Activated CD4-positive, alpha-beta T cell treated with anti-CD3 and anti-CD28 coated beads, Interleukin-2, amount 10 ng/mL, durations not matched to agents 24 days and 14 days (primary cell): Measurements from ENCODE around the gene GDPD1. TPM values are rescaled to one million over a fixed set of nuclear protein-coding genes. Genes with fewer than 3 reads are reported as not detected.
A peak's percentile ranks its signal among the peaks of the same experiment; 100 is the strongest.
"Not testable (repeated sequence)": the region's sequence is repeated elsewhere in the genome, so short reads cannot be mapped to it uniquely, and the experiment has no call there.

Experiments
- DNase-seq: peaks from one replicate; pipeline ENCODE4 v3.0.0; 2022
- H3K27ac Mint-ChIP-seq: one replicate; pipeline ENCODE4 v1.8.0; 2022; ENCODE audit warnings: mild to moderate bottlenecking, mixed read lengths
- H3K27me3 Mint-ChIP-seq: one replicate; pipeline ENCODE4 v1.8.0; 2022; ENCODE audit warnings: mixed read lengths
- H3K36me3 Mint-ChIP-seq: one replicate; pipeline ENCODE4 v1.8.0; 2022; ENCODE audit warnings: low read depth, mild to moderate bottlenecking, mixed read lengths
- H3K4me1 Mint-ChIP-seq: one replicate; pipeline ENCODE4 v1.8.0; 2021; ENCODE audit warnings: mixed read lengths
- H3K4me3 Mint-ChIP-seq: one replicate; pipeline ENCODE4 v1.8.0; 2022; ENCODE audit warnings: mild to moderate bottlenecking, moderate library complexity, mixed read lengths
- H3K9me3 Mint-ChIP-seq: one replicate; pipeline ENCODE4 v1.8.0; 2021; ENCODE audit warnings: mixed read lengths
- intact Hi-C: fragments of 100-400 bp; cut with micrococcal nuclease; formaldehyde crosslinking; loops from one replicate; pipeline ENCODE4 v1.15.1; 2023
- total RNA-seq: library from RNA; stranded (reverse); gene quantifications from 2 replicates; pipeline ENCODE4 v1.2.3, GENCODE V29; 2022

Gene GDPD1
- total RNA-seq, 1 donor from 2014 or later: 1.8 TPM

DNA sequence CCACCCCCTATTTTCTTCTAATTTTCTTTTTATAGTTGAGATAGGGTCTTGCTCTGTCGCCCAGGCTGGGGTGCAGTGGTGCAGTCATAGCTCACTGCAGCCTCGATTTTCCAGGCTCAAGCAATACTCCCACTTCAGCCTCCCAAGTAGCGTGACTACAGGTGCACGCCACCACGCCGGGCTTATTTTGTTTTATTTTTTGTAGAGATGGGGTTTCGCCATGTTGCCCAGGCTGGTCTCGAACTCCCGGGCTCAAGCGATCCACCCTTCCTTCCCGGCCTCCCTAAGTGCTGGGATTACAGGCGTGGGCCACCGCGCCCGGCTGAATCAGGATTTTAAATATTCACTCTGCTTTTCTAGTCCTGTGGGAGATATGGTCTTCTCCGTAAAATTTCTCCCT, 941 bp upstream of the GDPD1 start:
- Mint-ChIP-seq H3K9me3 (no peaks in the 10 kb centered on the region), H3K27ac (no peak overlapping the region), H3K36me3 (peaks cover 2% of the 10 kb centered on the region), H3K4me1 (peaks cover 14% of the 10 kb centered on the region), H3K4me3 (no peak overlapping the region), H3K27me3 (peaks cover 4% of the 10 kb centered on the region)
- no peak for DNase-seq
- intact Hi-C loops: no loop called here

DNA sequence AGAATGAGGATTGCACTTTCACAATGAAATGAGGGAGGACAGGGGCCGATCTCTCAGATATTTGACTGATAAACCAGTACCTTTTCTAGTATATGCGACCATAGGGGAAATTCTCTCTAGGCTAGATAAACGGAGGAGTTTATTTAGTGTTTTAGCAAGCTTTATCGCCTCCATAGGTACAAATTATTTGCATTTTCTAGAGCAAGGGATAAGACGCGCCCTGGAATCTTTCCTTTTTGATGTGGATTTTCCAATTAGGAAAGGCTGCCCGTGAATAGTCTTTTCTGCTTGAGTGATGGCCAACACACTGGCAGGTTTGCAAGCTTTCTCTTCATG, 351 bp upstream of the GDPD1 start:
- no peaks in the 10 kb centered on the region for H3K9me3 Mint-ChIP-seq
- peaks cover under 1% of the 10 kb centered on the region for H3K36me3 Mint-ChIP-seq
- H3K27ac Mint-ChIP-seq: peak overlapping the region; percentile 97
- H3K4me1 Mint-ChIP-seq: peaks cover 14% of the 10 kb centered on the region
- peak overlapping the region; percentile 97 for H3K4me3 Mint-ChIP-seq
- DNase-seq: no peak
- H3K27me3 Mint-ChIP-seq: peaks cover 4% of the 10 kb centered on the region
- intact Hi-C loops: loop anchor here (1.0 to 5.0 kb wide), 3 partner anchors 10 to 222 kb away; partner anchors contain the start of genes PRR11, SKA2 and SMG8

DNA sequence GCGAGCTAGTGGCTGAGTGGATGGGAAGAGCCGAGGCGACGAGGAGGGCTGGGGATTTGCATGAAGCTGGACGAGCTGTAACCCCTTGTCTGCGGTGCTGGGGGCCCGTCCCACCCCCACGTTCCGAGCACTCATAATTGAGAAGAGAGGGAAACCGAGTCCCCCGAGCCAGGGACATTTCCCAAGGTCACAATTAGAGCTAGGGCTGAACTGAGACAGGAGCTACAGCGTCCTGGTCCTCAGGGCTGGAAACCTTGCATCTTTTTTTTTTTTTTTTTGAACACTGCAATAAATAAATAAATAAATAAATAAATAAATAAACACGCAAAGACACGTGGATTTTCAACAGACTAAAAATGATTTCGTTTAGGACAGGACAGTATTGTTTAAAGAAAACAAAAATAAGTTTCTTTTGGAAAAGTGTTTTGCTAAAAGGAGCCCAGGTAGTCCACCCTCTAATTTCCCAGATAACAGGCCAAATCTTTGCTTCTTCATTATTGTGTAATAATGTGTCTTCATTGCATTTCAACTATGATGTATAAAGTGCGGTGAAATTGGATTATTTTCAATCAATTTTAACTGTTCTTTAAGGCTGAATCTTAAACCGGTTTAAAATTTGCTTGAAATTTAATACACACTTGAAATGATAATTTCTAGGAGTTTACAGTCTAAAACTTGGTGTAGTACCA, 992 bp downstream of the GDPD1 start:
- Mint-ChIP-seq H3K9me3 (no peaks in the 10 kb centered on the region), H3K4me1 (peaks cover 14% of the 10 kb centered on the region), H3K36me3 (no peaks in the 10 kb centered on the region), H3K27ac (peak overlapping the region; percentile 97), H3K4me3 (peak overlapping the region; percentile 97), H3K27me3 (peaks cover 4% of the 10 kb centered on the region)
- DNase-seq: no peak
- intact Hi-C loops: loop anchor here (5.0 kb wide), 1 partner anchor 221 kb away; no protein-coding TSS in a partner anchor

DNA sequence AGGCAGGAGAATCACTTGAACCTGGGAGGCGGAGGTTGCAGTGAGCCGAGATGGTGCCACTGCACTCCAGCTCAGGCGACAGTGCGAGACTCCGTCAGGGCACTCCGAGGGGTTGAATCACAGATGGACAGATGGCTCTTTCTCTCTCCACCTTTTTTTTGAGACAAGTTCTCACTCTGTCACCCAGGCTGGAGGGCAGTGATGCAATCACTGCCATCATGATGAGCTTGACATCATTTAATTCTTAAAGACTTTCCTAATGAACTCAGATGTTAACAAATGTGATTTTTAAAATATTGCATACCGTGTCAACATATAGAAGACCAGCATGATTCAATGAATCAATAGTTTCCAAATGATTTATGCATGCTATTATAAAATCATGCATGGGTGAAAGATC, 3.5 kb downstream of the GDPD1 start:
- no peak overlapping the region for H3K4me3 Mint-ChIP-seq
- no peak overlapping the region for H3K27ac Mint-ChIP-seq
- H3K4me1 Mint-ChIP-seq: peaks cover 14% of the 10 kb centered on the region
- H3K9me3 Mint-ChIP-seq: no peaks in the 10 kb centered on the region
- DNase-seq: no peak
- peaks cover 4% of the 10 kb centered on the region for H3K27me3 Mint-ChIP-seq
- no peaks in the 10 kb centered on the region for H3K36me3 Mint-ChIP-seq
- intact Hi-C loops: loop anchor here (5.0 kb wide), 1 partner anchor 218 kb away; no protein-coding TSS in a partner anchor

DNA sequence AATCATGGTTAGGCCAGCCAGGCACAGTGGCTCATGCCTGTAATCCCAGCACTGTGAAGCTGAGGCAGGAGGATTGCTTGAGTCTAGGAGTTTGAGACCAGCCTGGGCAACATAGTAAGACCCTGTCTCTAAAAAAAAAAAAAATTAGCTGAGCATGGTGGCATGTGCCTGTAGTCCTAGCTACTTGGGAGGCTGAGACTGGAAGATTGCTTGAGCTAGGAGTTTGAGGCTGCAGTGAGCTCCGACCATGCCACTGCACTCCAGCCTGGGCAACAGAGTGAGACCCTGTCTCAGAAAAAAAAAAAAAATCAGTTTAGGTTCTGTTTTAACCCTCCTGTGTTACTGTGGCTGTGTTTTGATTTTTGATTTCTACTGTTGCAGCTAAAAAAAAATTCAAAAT, 8.3 kb downstream of the GDPD1 start:
- H3K27ac Mint-ChIP-seq, H3K36me3 Mint-ChIP-seq, intact Hi-C loops: not testable (repeated sequence)

DNA sequence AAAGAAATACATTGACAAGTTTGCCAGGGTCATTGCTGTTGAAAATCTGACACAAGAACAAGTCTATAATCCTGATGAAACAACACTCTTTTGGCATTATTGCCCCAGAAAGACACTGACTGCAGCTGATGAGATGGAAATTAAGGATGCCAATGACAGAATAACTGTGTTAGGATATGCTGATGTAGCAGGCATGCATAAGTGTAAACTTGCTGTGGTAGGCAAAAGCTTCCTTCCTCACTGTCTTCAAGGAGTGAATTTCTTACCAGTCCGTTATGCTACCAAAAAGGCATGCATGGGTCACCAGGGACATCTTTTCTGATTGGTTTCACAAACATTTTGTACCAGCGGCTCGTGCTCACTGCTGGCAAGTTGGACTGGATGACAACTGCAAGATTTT, 10.5 kb downstream of the GDPD1 start:
- H3K27me3 Mint-ChIP-seq: no peaks in the 10 kb centered on the region
- no peaks in the 10 kb centered on the region for H3K9me3 Mint-ChIP-seq
- no peak for DNase-seq
- intact Hi-C loops: no loop called here
- H3K4me3 Mint-ChIP-seq: no peak overlapping the region
- no peak overlapping the region for H3K27ac Mint-ChIP-seq
- peaks cover 4% of the 10 kb centered on the region for H3K4me1 Mint-ChIP-seq
- H3K36me3 Mint-ChIP-seq: no peaks in the 10 kb centered on the region

More for the DNA sequence above, 8.3 kb downstream of the GDPD1 start:
- H3K9me3 Mint-ChIP-seq, H3K27me3 Mint-ChIP-seq, H3K4me1 Mint-ChIP-seq, H3K4me3 Mint-ChIP-seq, DNase-seq: not testable (repeated sequence)

DNA sequence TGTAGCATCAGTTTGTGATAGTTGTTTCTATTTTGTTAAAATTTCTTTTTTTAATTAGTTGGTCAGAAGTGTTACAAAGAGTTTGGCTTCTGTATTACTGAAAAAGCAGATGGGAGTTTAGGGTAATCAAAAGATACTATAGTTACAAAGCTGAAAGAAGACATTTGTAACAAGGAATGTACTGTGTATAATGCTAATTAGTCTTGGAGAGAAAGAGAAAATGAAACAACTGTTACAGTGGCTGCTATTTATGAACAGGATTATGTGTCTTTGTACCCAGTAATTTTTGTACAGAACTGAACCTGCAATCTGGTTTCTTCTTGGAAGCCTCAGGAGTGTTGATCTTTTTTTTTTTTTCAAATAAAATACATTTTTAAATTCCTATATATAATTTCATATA, 14.3 kb downstream of the GDPD1 start:
- intact Hi-C loops: no loop called here
- no peak for DNase-seq
- no peaks in the 10 kb centered on the region for H3K9me3 Mint-ChIP-seq
- H3K4me1 Mint-ChIP-seq: peaks cover 4% of the 10 kb centered on the region
- H3K27me3 Mint-ChIP-seq: no peaks in the 10 kb centered on the region
- H3K27ac Mint-ChIP-seq: no peak overlapping the region
- H3K36me3 Mint-ChIP-seq: no peaks in the 10 kb centered on the region
- no peak overlapping the region for H3K4me3 Mint-ChIP-seq

DNA sequence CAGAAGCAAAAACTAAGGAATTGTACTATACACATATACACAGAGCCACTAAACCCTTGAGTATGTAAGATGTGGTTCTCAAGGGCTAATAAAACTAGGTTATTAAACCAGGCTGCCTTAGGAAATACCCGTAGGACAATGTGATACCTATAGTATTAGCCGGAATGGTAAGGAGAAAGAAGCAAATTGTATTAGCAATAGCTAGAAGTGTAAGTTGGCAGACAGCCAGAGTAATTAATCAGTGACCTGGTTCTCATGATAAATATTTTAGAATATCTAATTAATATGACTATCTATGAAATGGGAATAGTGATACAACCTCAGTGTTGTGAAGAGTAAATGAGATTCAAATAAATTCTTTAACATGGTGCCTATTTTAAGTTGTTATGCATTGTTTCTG, 18.6 kb downstream of the GDPD1 start:
- H3K27me3 Mint-ChIP-seq: no peaks in the 10 kb centered on the region
- no peaks in the 10 kb centered on the region for H3K36me3 Mint-ChIP-seq
- H3K27ac Mint-ChIP-seq: no peak overlapping the region
- no peaks in the 10 kb centered on the region for H3K9me3 Mint-ChIP-seq
- H3K4me3 Mint-ChIP-seq: no peak overlapping the region
- peaks cover 4% of the 10 kb centered on the region for H3K4me1 Mint-ChIP-seq
- no peak for DNase-seq
- intact Hi-C loops: no loop called here

DNA sequence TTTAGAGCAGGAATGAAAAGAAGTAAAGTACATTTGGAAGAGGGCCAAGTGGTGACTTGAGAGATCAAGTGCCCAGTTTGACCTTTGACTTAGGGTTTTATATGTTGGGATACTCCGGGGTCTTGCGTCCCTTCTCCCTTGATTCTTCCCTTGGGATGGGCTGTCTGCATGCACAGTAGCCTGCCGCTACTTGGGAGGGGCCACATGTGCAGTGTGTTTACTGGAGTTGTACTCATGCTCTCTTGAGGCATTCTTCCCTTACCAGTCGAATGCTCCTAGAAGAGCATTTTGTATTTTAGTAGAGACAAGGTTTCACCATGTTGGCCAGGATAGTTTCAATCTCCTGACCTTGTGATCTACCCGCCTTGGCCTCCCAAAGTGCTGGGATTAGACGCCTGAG, 23.8 kb downstream of the GDPD1 start:
- DNase-seq: no peak
- Mint-ChIP-seq H3K9me3 (no peaks in the 10 kb centered on the region), H3K36me3 (no peaks in the 10 kb centered on the region), H3K4me3 (no peak overlapping the region), H3K27ac (no peak overlapping the region), H3K4me1 (no peaks in the 10 kb centered on the region), H3K27me3 (no peaks in the 10 kb centered on the region)
- intact Hi-C loops: no loop called here

DNA sequence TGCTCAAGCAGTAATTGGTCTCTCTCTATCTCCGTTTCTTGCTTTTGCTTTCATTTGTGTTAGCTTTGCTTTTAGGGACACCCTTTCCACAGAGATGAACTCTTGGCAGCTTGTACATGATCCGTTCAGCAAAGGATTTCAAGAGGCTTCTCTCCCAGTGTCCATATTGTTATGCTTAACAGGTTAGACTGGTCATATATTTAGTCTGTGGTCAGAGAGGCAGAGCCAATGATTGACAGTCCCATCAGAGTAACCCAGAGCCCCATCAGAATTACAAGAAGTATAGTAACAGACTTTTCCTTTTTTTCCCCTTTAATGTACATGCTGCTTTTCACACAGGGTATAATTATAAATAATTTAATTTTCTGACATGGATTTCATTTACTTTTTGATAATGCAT, 34.4 kb downstream of the GDPD1 start:
- Mint-ChIP-seq H3K27ac (no peak overlapping the region), H3K4me1 (peaks cover 2% of the 10 kb centered on the region), H3K4me3 (no peak overlapping the region), H3K36me3 (no peaks in the 10 kb centered on the region), H3K27me3 (no peaks in the 10 kb centered on the region), H3K9me3 (no peaks in the 10 kb centered on the region)
- intact Hi-C loops: no loop called here
- DNase-seq: no peak

DNA sequence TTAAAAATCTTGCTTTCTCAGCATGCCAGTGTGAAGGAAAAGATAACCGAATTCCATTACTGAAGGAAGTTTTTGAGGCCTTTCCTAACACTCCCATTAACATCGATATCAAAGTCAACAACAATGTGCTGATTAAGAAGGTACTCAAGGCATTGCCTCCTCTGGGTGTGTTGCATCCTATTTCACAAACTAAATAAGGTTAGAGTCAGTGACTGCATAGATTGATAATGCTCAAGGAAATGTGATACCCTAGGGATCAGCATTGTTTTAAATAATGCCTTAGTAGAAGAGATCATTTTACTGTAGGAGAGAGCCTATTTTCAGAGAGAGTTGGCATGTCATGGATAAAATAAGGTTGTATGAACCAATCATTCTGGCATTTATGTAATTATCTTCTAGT, 36.8 kb downstream of the GDPD1 start:
- Mint-ChIP-seq H3K36me3 (no peaks in the 10 kb centered on the region), H3K9me3 (no peaks in the 10 kb centered on the region), H3K27ac (no peak overlapping the region), H3K27me3 (no peaks in the 10 kb centered on the region), H3K4me3 (no peak overlapping the region), H3K4me1 (peaks cover 2% of the 10 kb centered on the region)
- no peak for DNase-seq
- intact Hi-C loops: no loop called here

DNA sequence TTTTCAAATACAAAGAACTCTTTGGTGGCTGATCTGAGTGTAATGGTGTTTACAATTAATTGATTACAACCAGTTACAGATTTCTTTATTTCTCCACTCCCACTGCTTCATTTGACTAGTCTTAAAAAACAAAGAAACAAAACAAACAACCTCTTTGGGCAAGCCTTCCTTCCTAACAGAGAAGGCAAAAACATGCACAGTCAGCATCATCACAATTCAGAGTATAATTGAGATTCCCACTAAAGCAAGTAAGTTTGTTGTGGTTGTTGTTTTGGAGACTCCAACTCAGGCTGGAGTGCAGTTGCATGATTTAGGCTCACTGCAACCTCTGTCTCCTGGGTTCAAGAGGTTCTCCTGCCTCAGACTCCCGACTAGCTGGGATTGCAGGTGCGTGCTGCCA, 40.4 kb downstream of the GDPD1 start:
- Mint-ChIP-seq H3K27me3 (no peaks in the 10 kb centered on the region), H3K36me3 (no peaks in the 10 kb centered on the region), H3K4me1 (no peaks in the 10 kb centered on the region), H3K27ac (no peak overlapping the region), H3K9me3 (no peaks in the 10 kb centered on the region), H3K4me3 (no peak overlapping the region)
- intact Hi-C loops: no loop called here
- no peak for DNase-seq

DNA sequence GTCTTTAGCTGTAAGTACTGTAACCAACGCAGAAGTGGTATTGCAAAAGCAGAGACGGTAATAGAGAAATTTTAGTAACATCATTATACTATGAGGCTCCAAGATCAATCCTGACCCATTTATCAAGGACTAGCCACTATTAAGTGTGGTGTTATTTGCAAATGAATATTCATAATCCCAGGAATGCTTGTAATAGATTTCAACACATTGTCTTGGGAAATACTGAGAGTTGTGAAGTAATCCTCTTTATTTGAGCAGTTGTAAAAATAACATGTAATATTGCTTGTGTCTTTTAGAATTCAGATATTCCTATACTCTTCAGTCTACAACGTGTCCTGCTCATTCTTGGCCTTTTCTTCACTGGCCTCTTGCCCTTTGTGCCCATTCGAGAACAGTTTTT, 46.4 kb downstream of the GDPD1 start:
- Mint-ChIP-seq H3K4me1 (no peaks in the 10 kb centered on the region), H3K27me3 (no peaks in the 10 kb centered on the region), H3K4me3 (no peak overlapping the region), H3K36me3 (no peaks in the 10 kb centered on the region), H3K27ac (no peak overlapping the region), H3K9me3 (no peaks in the 10 kb centered on the region)
- DNase-seq: no peak
- intact Hi-C loops: no loop called here

DNA sequence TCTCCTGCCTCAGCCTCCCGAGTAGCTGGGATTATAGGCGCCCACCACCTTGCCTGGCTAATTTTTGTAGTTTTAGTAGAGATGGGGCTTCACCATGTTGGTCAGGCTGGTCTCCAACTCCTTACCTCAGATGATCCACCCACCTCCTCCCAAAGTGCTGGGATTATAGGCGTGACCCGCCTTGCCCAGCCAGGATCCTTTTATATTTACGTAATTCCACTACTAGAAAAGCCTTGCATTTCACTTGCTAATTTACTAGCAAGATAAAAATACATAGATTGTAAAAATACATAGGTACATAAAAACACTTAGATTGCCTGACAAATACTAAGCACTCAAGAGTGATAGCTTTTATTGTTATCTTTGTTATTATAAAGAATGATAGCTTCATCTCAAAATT, 47.5 kb downstream of the GDPD1 start:
- H3K4me3 Mint-ChIP-seq: no peak overlapping the region
- no peak for DNase-seq
- no peaks in the 10 kb centered on the region for H3K27me3 Mint-ChIP-seq
- H3K36me3 Mint-ChIP-seq: no peaks in the 10 kb centered on the region
- intact Hi-C loops: no loop called here
- H3K4me1 Mint-ChIP-seq: no peaks in the 10 kb centered on the region
- H3K27ac Mint-ChIP-seq: no peak overlapping the region
- H3K9me3 Mint-ChIP-seq: no peaks in the 10 kb centered on the region

DNA sequence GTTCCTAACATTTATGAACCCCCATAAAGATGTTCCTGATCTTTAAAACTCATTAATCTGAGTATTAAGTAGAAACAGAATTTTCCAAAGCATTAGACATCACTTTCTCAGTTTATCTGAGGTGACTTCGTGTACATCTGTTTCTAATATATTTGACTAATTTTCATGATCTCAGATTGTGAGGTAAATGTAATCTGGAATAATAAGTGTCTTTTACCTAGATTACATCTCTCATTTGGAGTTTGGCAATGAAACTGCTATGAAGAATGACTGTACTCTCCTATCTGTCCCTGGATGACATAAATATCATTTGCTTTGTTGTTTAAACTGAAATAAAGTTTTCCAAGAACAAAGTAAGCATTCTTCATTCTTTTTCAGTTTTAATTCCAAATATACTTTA, 55.3 kb downstream of the GDPD1 start:
- no peak for DNase-seq
- intact Hi-C loops: no loop called here
- Mint-ChIP-seq H3K4me3 (no peak overlapping the region), H3K9me3 (no peaks in the 10 kb centered on the region), H3K27ac (no peak overlapping the region), H3K36me3 (no peaks in the 10 kb centered on the region), H3K27me3 (no peaks in the 10 kb centered on the region), H3K4me1 (no peaks in the 10 kb centered on the region)
